Embryonic facial prominence (tissue), 1 donor: ENCODE measurements around the gene TMEM52.

ENCODE experiments used
- DNase-seq: peaks from one replicate; pipeline ENCODE4 v3.0.0-alpha.2; 2016; ENCODE audit errors: extremely low spot score

The TMEM52 gene

GRCh38 chr1:1873186-1873585, 45.9 kb downstream of the TMEM52 start:
- DNase-seq = no peak

GRCh38 chr1:1872329-1872994, 46.6 kb downstream of the TMEM52 start:
- no peak for DNase-seq

- DNase-seq = no peak
These were observed 49.6 kb downstream of the TMEM52 start for GRCh38 chr1:1869469-1869868.
